ENCODE measurements around the gene KDM4C. TPM values are rescaled to one million over a fixed set of nuclear protein-coding genes. Genes with fewer than 3 reads are reported as not detected.

KDM4C gene
- total and polyA plus RNA-seq, 2 donors (not counting 1 experiment from before 2014, with no cell fraction given) = 49.7 to 141 TPM

- Histone ChIP-seq H3K79me2 (ENCODE audit: control insufficient read depth, insufficient read depth, low read length) (no peaks in the 10 kb centered on the region), H3K27ac (ENCODE audit: low read length in 2 of 2) (no peak overlapping the region), H3K4me2 (replicated peaks; ENCODE audit: low read depth, low read length, poor library complexity, severe bottlenecking) (no peak overlapping the region), H4K20me1 (ENCODE audit: control insufficient read depth, insufficient read depth, low read length, poor library complexity, severe bottlenecking) (no peaks in the 10 kb centered on the region), H3K36me3 (replicated peaks in 1 of 2; ENCODE audit: control extremely low read depth in 1 of 2, control insufficient read depth in 1 of 2, extremely low read depth in 1 of 2, insufficient read depth in 2 of 2, low read length in 1 of 2) (peaks cover 2 to 82% of the 10 kb centered on the region in 2 experiments), H3K4me3 (ENCODE audit: control extremely low read depth in 1 of 5, extremely low read depth in 1 of 5, insufficient read depth in 1 of 5, low read depth in 2 of 5, low read length in 4 of 5) (no peak overlapping the region), H3K9ac (ENCODE audit: low read length) (no peak overlapping the region), H2AFZ (ENCODE audit: insufficient read depth, low read depth, low read length, poor library complexity, severe bottlenecking) (no peak overlapping the region), H3K27me3 (replicated peaks in 1 of 4; ENCODE audit: control extremely low read depth in 1 of 4, control insufficient read depth in 3 of 4, insufficient read depth in 4 of 4, low read length in 3 of 4) (no peaks in the 10 kb centered on the region), H3K4me1 (ENCODE audit: control insufficient read depth in 2 of 2, insufficient read depth in 2 of 2, low read length in 2 of 2) (no peaks in the 10 kb centered on the region), H3K9me3 (ENCODE audit: control extremely low read depth in 1 of 3, control insufficient read depth in 2 of 3, insufficient read depth in 1 of 3, low read length in 2 of 3) (no peaks in the 10 kb centered on the region)
- no peaks in the 10 kb centered on the region for H3K27me3 Mint-ChIP-seq
- ChIA-PET CTCF (interaction anchor here (0.6 kb wide), 1 partner anchor 817 kb away, joined by 3 read pairs; no protein-coding TSS in a partner anchor), POLR2A (no interaction called here)
- DNase-seq (no peak), ATAC-seq (ENCODE audit: low read depth) (no peak)
- intact Hi-C loops (cut with micrococcal nuclease) = no loop called here
- no peaks in the 10 kb centered on the region for H3K4me1 Mint-ChIP-seq
- H3K9me3 Mint-ChIP-seq (ENCODE audit: insufficient read depth) = no peaks in the 10 kb centered on the region
- H3K4me3 Mint-ChIP-seq = no peak overlapping the region
- TF ChIP-seq CTCF (IDR thresholded peaks at IDR 0.05) (no peak), EZH2 (IDR thresholded peaks at IDR 0.05; ENCODE audit: borderline replicate concordance, insufficient read depth, low read depth, low read length, poor library complexity, severe bottlenecking) (no peak)
- WGBS (ENCODE audit: insufficient coverage) = 52% methylated on average over 4 of the region's 11 CpGs
- H3K27ac Mint-ChIP-seq = no peak overlapping the region
Measured at GRCh38 chr9:7172154-7173115, 414.7 kb downstream of the KDM4C start.

- Histone ChIP-seq H4K20me1 (ENCODE audit: control insufficient read depth, insufficient read depth, low read length, poor library complexity, severe bottlenecking) (no peaks in the 10 kb centered on the region), H3K4me3 (ENCODE audit: control extremely low read depth in 1 of 5, extremely low read depth in 1 of 5, insufficient read depth in 1 of 5, low read depth in 2 of 5, low read length in 4 of 5) (no peak overlapping the region), H3K79me2 (ENCODE audit: control insufficient read depth, insufficient read depth, low read length) (no peaks in the 10 kb centered on the region), H3K9me3 (ENCODE audit: control extremely low read depth in 1 of 3, control insufficient read depth in 2 of 3, insufficient read depth in 1 of 3, low read length in 2 of 3) (no peaks in the 10 kb centered on the region), H2AFZ (ENCODE audit: insufficient read depth, low read depth, low read length, poor library complexity, severe bottlenecking) (no peak overlapping the region), H3K4me1 (ENCODE audit: control insufficient read depth in 2 of 2, insufficient read depth in 2 of 2, low read length in 2 of 2) (no peaks in the 10 kb centered on the region), H3K9ac (ENCODE audit: low read length) (no peak overlapping the region), H3K36me3 (replicated peaks in 1 of 2; ENCODE audit: control extremely low read depth in 1 of 2, control insufficient read depth in 1 of 2, extremely low read depth in 1 of 2, insufficient read depth in 2 of 2, low read length in 1 of 2) (peaks cover 2 to 79% of the 10 kb centered on the region in 2 experiments), H3K27me3 (replicated peaks in 1 of 4; ENCODE audit: control extremely low read depth in 1 of 4, control insufficient read depth in 3 of 4, insufficient read depth in 4 of 4, low read length in 3 of 4) (no peaks in the 10 kb centered on the region), H3K27ac (ENCODE audit: low read length in 2 of 2) (no peak overlapping the region), H3K4me2 (replicated peaks; ENCODE audit: low read depth, low read length, poor library complexity, severe bottlenecking) (no peak overlapping the region)
- ATAC-seq (ENCODE audit: low read depth) (no peak), DNase-seq (no peak)
- ChIA-PET CTCF (no interaction called here), POLR2A (no interaction called here)
- no peak overlapping the region for H3K27ac Mint-ChIP-seq
- TF ChIP-seq EZH2 (IDR thresholded peaks at IDR 0.05; ENCODE audit: borderline replicate concordance, insufficient read depth, low read depth, low read length, poor library complexity, severe bottlenecking) = no peak
- TF ChIP-seq CTCF (IDR thresholded peaks at IDR 0.05) = no peak
- WGBS (ENCODE audit: insufficient coverage) = 88% methylated on average over 3 of the region's 3 CpGs
- H3K4me3 Mint-ChIP-seq = no peak overlapping the region
- H3K4me1 Mint-ChIP-seq = peaks cover 6% of the 10 kb centered on the region
- H3K27me3 Mint-ChIP-seq = no peaks in the 10 kb centered on the region
- intact Hi-C loops (cut with micrococcal nuclease) = no loop called here
- no peaks in the 10 kb centered on the region for H3K9me3 Mint-ChIP-seq (ENCODE audit: insufficient read depth)
Measured at GRCh38 chr9:7173139-7173538, 415.4 kb downstream of the KDM4C start.
